GM18868 (cell line): ENCODE results near the gene PIEZO1.
"Not testable (repeated sequence)": the region's sequence is repeated elsewhere in the genome, so short reads cannot be mapped to it uniquely, and the experiment has no call there.

Experiments used
- ATAC-seq: cut with Tn5 transposase; IDR thresholded peaks from one replicate; pipeline ENCODE4 v1.9.1; 2021; ENCODE audit warnings: mild to moderate bottlenecking, moderate library complexity; ENCODE audit not compliant: unreplicated experiment

Gene PIEZO1

DNA sequence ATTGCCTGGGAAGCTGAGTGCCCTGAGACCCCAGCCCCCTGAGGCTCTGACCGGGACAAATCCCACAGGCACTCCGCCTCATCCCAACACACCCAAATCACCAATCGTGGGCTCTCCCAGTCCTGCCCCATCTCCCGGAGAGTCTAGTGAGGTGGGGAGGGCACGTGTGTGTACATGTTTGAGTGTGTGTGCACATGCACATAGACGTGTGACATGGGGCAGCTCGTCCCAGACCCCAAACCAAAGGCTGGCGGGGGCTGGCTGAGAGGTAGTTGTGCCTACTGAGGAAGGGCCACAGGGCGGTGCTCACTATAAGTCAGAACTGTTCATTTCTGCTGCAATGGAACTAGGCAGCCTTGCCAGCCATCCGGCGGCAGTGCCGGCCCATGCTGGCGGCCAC lies 107.3 kb downstream of the PIEZO1 start:
- no peak for ATAC-seq

DNA sequence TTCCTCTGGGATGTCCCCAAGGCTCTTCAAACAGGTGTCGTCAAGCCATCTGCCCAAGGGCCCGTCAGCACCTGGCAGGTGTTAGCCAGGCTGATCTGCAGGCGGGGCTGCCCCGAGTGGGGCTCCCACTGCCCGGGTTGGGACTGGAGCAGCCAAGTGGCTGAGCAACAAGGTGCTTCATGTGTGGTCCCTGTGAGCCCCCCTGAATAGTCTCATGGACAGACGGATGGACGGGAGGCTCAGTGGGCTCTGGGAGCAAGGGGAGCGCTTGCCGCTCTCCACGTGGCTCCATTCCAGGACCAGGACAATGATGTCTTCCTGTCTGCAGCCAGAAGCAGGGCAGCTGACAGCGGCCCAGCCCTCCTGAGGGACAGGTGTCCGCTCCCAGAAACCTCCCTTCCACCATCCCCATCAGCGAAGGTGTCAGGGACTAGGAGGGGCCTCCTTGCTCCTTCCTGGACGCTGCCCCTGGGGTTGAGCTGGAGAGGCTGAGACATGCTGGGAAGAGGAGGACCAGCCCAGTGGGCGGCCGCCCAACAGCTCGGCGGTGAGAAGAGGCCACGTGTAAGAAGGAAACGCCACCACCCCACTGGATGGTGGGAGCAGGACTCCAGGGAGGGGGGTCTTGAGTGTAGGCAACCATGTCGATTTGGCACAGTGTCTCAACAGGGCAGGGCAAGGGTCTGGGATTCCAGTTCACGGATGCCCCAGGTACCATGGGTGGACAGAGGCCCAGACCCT lies 108.3 kb downstream of the PIEZO1 start:
- no peak for ATAC-seq

DNA sequence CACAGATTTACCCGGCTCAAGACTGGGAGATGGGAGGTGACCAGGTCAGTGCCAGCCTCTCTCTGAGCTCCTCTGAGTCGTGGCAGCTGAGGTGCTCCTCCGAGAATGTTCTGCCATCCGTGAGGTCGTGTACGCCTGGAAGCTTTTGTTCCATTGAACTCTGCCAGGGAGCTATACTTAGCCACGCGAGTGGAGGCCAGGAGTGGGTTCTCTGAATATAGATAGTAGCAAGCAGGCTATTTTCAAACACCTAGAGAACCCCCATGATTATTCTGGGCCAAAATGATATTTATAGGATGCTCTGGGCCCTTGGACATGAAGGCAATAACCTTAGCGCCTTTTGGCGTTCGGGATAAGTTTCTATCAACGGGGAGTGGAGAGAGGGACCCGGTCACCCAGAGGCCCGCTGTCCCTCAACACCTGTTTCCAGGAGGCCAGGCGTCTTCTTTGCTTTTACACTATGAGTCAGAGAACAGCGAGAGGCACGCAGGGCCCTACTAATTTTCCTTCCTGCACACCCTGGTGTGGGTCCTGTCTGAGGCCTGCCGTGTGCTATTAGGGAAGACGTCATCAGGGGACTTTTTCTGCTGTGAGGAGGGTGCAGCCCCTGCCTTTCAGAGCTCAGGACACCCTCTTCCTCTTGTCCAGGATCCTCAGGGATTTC lies 111.2 kb downstream of the PIEZO1 start:
- ATAC-seq: no peak

DNA sequence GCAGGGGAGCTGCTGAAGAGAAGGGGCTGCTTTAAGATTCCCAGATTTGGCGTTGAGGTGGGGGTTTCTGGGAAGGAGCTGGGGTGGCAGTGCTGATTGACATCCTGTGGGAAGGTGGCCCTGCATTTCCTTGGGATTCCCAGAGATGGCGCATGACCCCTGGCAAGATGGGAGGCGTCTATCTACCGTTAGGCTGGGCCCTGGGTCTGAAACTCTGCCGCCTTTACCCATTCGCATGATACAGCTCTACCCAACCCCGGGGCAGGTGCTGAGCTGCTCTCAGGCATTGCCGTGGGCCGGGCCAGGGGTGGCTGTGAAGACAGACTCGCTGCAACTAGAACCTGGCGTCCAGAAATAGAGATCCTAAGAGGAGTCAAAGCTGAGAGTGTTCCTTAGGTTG lies 112.2 kb downstream of the PIEZO1 start:
- no peak for ATAC-seq

DNA sequence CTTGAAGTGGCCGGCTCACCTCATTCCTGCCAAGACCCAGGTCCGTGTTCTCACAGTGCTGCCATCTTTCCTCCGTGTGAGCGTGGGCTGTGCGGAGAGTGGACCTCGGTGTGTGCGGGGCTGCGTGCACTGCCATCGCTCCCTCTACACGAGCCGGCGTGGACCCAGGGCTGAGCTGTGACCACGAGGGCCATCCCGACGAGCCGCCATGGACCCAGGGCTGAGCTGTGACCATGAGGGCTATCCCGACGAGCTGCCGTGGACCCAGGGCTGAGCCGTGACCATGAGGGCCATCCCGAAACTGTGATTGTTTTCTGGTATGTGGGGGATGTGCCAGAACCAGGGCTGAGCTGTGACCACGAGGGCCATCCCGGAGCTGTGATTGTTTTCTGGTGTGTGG lies 113.2 kb downstream of the PIEZO1 start:
- no peak for ATAC-seq

DNA sequence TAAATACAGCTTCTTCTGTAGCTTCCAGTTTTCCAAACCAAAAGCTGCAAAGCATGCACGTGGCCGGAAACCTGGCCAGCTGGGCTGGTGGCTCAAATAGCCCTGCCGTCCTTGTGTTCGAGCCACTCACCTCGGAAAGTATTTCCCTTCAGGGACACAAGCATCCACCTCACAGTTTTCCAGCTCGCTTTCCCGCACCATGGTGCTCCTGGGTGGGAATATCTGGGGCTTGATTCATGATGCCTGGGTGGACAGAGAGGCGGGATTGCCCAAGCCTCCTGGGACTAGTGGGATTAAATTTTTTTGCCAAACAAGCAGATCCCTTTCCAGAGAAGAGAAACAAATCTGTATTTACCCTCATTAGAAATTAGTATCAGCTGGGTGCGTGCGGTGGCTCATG lies 115.0 kb downstream of the PIEZO1 start:
- ATAC-seq: no peak

DNA sequence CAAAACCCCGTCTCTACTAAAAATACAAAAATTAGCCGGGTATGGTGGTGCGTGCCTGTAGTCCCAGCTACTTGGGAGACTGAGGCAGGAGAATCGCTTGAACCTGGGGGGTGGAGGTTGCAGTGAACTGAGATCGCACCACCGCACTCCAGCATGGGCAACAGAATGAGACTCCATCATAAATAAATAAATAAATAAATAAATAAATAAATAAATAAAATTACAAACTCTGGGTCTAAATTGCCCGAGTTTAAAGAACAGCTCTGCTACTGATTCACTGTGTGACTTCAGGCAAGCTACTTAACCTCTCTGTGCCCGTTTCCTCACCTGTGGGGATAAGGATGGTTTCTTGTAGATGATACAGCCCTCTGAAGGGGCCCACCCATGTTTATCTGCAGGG lies 115.5 kb downstream of the PIEZO1 start:
- not testable (repeated sequence) for ATAC-seq

DNA sequence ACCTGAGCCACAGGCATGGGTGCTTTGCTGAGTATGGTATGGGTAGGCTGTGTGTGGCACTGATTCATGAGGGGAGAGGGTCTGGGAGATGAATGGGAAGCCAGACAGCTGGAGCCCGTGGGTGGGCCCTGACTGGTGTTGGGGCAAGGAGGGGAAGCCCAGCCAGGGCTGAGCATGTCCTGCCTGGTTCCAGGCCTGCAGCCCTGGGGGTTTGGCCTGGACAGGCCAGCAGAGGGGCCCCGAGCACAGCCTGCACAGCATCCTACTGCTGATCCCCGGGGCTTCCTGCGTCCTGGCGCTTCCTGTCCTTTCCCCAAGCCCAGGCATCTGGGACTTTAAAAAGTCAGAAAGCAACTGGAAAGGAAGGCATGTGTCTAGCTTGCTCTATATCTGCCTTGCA lies 117.6 kb downstream of the PIEZO1 start:
- ATAC-seq: no peak

DNA sequence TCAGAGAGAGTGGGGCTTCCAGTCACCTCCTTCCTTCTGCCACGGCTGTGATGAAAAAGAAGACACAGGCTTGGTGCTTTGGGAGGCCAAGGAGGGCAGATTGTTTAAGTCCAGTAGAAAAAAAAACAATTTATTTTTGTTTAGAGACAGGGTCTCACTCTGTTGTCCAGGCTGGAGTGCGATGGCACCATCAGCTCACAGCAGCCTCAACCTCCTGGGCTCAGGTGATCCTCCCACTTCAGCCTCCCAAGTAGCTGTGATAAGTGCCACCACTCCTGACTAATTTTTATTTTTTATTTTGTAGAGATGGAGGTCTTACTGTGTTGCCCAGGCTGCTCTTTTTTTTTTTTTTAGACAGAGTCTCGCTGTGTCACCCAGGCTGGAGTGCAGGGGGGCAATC lies 119.5 kb downstream of the PIEZO1 start:
- ATAC-seq: no peak
